Liver (tissue), 9 donors: ENCODE data around the gene SMYD3. TPM values are rescaled to one million over a fixed set of nuclear protein-coding genes. Genes with fewer than 3 reads are reported as not detected.

Source experiments
- DNase-seq: peaks from one replicate; pipeline ENCODE4 v3.0.0-alpha.2; 2017; ENCODE audit warnings: low spot score
- H3K27ac ChIP-seq, 2 donors: one replicate each; pipeline ENCODE4 v1.7.0; 2013; ENCODE audit warnings: inconsistent platforms in 2 of 2, low read length in 2 of 2, control low read depth in 1 of 2, low read depth in 1 of 2, mild to moderate bottlenecking in 1 of 2
- H3K27me3 ChIP-seq, 4 donors: one replicate each; pipeline versions ENCODE4 v1.6.1 to v1.7.0; 2013; ENCODE audit warnings: low read length in 3 of 4, inconsistent platforms in 1 of 4, mild to moderate bottlenecking in 1 of 4, moderate library complexity in 1 of 4; ENCODE audit not compliant: control insufficient read depth in 4 of 4, insufficient read depth in 4 of 4
- H3K36me3 ChIP-seq, 4 donors: one replicate each; pipeline versions ENCODE4 v1.6.1 to v1.7.0; 2013; ENCODE audit warnings: low read length in 3 of 4, mild to moderate bottlenecking in 3 of 4, low read depth in 1 of 4, moderate library complexity in 1 of 4; ENCODE audit not compliant: control insufficient read depth in 4 of 4, insufficient read depth in 3 of 4
- H3K4me1 ChIP-seq, 4 donors: one replicate each; pipeline versions ENCODE4 v1.6.1 to v1.7.0; 2013; ENCODE audit warnings: low read length in 3 of 4, mild to moderate bottlenecking in 3 of 4, moderate library complexity in 1 of 4; ENCODE audit not compliant: control insufficient read depth in 4 of 4, insufficient read depth in 4 of 4
- H3K4me3 ChIP-seq, 3 donors: one replicate each; pipeline versions ENCODE4 v1.6.1 to v1.7.0; 2013; ENCODE audit warnings: low read length in 3 of 3, control low read depth in 1 of 3, low read depth in 1 of 3, mild to moderate bottlenecking in 1 of 3
- H3K9ac ChIP-seq, 2 donors: one replicate each; pipeline ENCODE4 v1.7.0; 2013; ENCODE audit warnings: low read length in 2 of 2, mild to moderate bottlenecking in 2 of 2, moderate library complexity in 2 of 2, control low read depth in 1 of 2, low read depth in 1 of 2
- H3K9me3 ChIP-seq, 4 donors: one replicate each; pipeline versions ENCODE4 v1.6.1 to v1.7.0; 2013; ENCODE audit warnings: low read length in 3 of 4; ENCODE audit not compliant: control insufficient read depth in 4 of 4
- EGR1 ChIP-seq, 2 donors: IDR thresholded peaks; 2 replicates each; pipeline ENCODE4 v1.6.1; 2016 to 2018; ENCODE audit warnings: antibody characterized with exemption in 2 of 2, low read depth in 2 of 2
- FOXA1 ChIP-seq: IDR thresholded peaks from 2 replicates; pipeline ENCODE4 v1.6.1; 2016; ENCODE audit warnings: antibody characterized with exemption
- FOXA2 ChIP-seq: IDR thresholded peaks from 2 replicates; pipeline ENCODE4 v1.6.1; 2016; ENCODE audit warnings: antibody characterized with exemption
- HNF4A ChIP-seq, 2 donors: conservative IDR thresholded peaks; 2 replicates each; pipeline ENCODE4 v1.6.1; 2016; ENCODE audit warnings: antibody characterized with exemption in 2 of 2, mild to moderate bottlenecking in 2 of 2
- HNF4G ChIP-seq: IDR thresholded peaks from 2 replicates; pipeline ENCODE4 v1.6.1; 2016; ENCODE audit warnings: antibody characterized with exemption
- JUND ChIP-seq, 2 donors: IDR thresholded peaks; 2 replicates each; pipeline ENCODE4 v1.6.1; 2016; ENCODE audit warnings: antibody characterized with exemption in 2 of 2
- NR2F2 ChIP-seq: IDR thresholded peaks from 2 replicates; pipeline ENCODE4 v1.6.1; 2016; ENCODE audit warnings: antibody characterized with exemption
- RAD21 ChIP-seq, 2 donors: IDR thresholded peaks; 2 replicates each; pipeline ENCODE4 v1.6.1; 2016; ENCODE audit warnings: antibody characterized with exemption in 2 of 2, mild to moderate bottlenecking in 2 of 2
- RXRA ChIP-seq, 2 donors: IDR thresholded peaks; 2 replicates each; pipeline ENCODE4 v1.6.1; 2017 to 2018; ENCODE audit warnings: antibody characterized with exemption in 2 of 2, mild to moderate bottlenecking in 1 of 2
- SP1 ChIP-seq: IDR thresholded peaks from 2 replicates; pipeline ENCODE4 v1.6.1; 2018; ENCODE audit warnings: antibody characterized with exemption, mild to moderate bottlenecking
- TAF1 ChIP-seq: conservative IDR thresholded peaks from 2 replicates; pipeline ENCODE4 v1.6.1; 2016; ENCODE audit warnings: antibody characterized with exemption, mild to moderate bottlenecking
- YY1 ChIP-seq: IDR thresholded peaks from 2 replicates; pipeline ENCODE4 v1.6.1; 2016; ENCODE audit warnings: antibody characterized with exemption, mild to moderate bottlenecking
- WGBS: extraction: QIAGEN DNeasy Blood & Tissue Kit; methylation state at CpG from one replicate; pipeline ENCODE4 v1.1.7; 2013; 5-methylcytosine and 5-hydroxymethylcytosine counted together
- polyA plus RNA-seq, 2 donors: library from polyadenylated mRNA; stranded (reverse) in 1 of 2; unstranded in 1 of 2; fragments of 200-250 nt in 1 of 2; fragments of >200 nt in 1 of 2; fragmentation: Nextera tagmentation in 1 of 2; extraction: Ambion mirVana in 1 of 2; gene quantifications; one replicate each; pipeline versions ENCODE4 v1.2.1 to v1.2.3, GENCODE V29; 2013 to 2015
- total RNA-seq, 2 donors: library from RNA; depleted of rRNA; stranded (reverse); fragments of >200 nt; gene quantifications; one replicate each; pipeline ENCODE4 v1.2.3, GENCODE V29; 2014
- TF ChIP-seq, protein P1 (sequence below): IDR thresholded peaks from 2 replicates; pipeline ENCODE4 v1.6.1; 2016; ENCODE audit warnings: antibody characterized with exemption
- TF ChIP-seq, protein P2 (sequence below): IDR thresholded peaks from 2 replicates; pipeline ENCODE4 v1.6.1; 2016; ENCODE audit warnings: antibody characterized with exemption
- TF ChIP-seq, protein P3 (sequence below): IDR thresholded peaks from 2 replicates; pipeline ENCODE4 v1.6.1; 2016; ENCODE audit warnings: antibody characterized with exemption, mild to moderate bottlenecking
- donor health status: healthy.
- donor health status: healthy.
- donor health status: healthy.
- donor health status: healthy.
- donor health status: healthy.

Gene SMYD3
- total and polyA plus RNA-seq, 4 donors = 3.1 to 9.1 (median 8.0) TPM

DNA sequence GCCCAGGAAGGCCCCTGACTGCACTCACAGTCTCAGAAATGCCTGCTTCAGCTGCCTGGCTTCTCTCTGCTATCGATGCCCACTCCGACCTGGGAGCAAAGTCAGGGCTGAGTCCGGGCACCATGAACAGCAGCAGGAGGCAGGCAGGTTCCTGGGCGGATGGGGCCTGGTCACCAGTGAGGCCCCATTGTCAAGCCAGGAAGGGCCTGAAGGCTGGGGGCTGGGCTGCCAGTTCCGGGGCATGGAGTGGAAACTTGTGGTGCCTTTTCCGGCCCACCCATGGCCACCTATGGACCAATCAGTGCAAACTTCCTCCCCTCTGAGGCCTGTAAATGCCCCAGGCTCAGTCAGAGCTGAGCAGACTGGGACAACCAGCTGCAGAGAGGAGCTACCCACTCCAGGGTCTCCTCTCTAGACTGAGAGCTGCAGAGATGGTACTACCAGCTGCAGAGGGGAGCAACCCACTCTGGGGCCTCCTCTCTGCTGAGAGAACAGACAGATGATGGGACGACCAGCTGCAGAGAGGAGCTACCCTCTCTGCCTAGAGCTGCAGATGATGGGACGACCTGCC lies 286.5 kb downstream of the SMYD3 start:
- TF ChIP-seq, protein P1, sequence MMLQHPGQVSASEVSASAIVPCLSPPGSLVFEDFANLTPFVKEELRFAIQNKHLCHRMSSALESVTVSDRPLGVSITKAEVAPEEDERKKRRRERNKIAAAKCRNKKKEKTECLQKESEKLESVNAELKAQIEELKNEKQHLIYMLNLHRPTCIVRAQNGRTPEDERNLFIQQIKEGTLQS = no peak
- TF ChIP-seq HNF4A (conservative IDR thresholded peaks at IDR 0.05) = no peak
- no peak for TF ChIP-seq HNF4G
- TF ChIP-seq RAD21 (IDR thresholded peaks at IDR 0.05) = no peak
- TF ChIP-seq, protein P2, sequence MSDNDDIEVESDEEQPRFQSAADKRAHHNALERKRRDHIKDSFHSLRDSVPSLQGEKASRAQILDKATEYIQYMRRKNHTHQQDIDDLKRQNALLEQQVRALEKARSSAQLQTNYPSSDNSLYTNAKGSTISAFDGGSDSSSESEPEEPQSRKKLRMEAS = no peak
- TF ChIP-seq SP1 = no peak
- TF ChIP-seq FOXA2 = no peak
- TF ChIP-seq TAF1 = no peak
- TF ChIP-seq EGR1 (IDR thresholded peaks at IDR 0.05; ENCODE audit: low read depth in 2 of 2) = no peak
- no peak for TF ChIP-seq RXRA (IDR thresholded peaks at IDR 0.05)
- no peak for TF ChIP-seq NR2F2
- TF ChIP-seq YY1 = no peak
- TF ChIP-seq, protein P3, sequence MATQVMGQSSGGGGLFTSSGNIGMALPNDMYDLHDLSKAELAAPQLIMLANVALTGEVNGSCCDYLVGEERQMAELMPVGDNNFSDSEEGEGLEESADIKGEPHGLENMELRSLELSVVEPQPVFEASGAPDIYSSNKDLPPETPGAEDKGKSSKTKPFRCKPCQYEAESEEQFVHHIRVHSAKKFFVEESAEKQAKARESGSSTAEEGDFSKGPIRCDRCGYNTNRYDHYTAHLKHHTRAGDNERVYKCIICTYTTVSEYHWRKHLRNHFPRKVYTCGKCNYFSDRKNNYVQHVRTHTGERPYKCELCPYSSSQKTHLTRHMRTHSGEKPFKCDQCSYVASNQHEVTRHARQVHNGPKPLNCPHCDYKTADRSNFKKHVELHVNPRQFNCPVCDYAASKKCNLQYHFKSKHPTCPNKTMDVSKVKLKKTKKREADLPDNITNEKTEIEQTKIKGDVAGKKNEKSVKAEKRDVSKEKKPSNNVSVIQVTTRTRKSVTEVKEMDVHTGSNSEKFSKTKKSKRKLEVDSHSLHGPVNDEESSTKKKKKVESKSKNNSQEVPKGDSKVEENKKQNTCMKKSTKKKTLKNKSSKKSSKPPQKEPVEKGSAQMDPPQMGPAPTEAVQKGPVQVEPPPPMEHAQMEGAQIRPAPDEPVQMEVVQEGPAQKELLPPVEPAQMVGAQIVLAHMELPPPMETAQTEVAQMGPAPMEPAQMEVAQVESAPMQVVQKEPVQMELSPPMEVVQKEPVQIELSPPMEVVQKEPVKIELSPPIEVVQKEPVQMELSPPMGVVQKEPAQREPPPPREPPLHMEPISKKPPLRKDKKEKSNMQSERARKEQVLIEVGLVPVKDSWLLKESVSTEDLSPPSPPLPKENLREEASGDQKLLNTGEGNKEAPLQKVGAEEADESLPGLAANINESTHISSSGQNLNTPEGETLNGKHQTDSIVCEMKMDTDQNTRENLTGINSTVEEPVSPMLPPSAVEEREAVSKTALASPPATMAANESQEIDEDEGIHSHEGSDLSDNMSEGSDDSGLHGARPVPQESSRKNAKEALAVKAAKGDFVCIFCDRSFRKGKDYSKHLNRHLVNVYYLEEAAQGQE = no peak
- no peaks in the 10 kb centered on the region for H3K4me1 ChIP-seq
- H3K4me3 ChIP-seq = no peak overlapping the region
- H3K27ac ChIP-seq = no peak overlapping the region
- no peak overlapping the region for H3K9ac ChIP-seq
- 99% methylated on average over 8 of the region's 8 CpGs for WGBS
- DNase-seq = no peak
- peaks cover 0 to 1% (median 0%) of the 10 kb centered on the region in 4 donors for H3K36me3 ChIP-seq
- H3K27me3 ChIP-seq = no peaks in the 10 kb centered on the region
- H3K9me3 ChIP-seq = no peaks in the 10 kb centered on the region

DNA sequence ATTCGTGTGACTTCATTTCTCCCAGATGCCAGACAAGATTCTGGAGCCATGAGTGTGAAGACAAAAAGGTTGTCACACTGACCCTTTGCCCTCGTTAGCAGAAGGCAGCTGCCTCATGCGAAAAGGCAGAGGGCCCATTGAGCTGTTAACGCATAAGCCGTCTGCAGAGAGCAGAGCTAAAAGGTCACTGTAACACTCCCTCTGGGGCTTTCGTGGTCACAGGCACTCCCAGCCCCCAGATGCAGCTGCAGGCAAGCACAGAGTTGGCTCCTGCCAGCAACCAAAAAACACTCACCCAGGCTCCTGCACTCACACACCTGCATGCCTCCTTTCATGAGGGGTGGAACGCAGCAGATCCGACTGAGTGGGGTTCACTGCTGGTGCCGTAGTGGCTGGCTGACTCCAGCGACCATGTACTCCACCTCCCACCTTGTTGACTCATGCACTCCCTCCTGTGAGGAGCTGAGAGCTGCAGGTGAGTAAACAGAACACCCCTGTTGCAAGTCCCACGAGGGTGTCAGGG lies 287.5 kb downstream of the SMYD3 start:
- no peak for TF ChIP-seq RXRA (IDR thresholded peaks at IDR 0.05)
- no peak for TF ChIP-seq NR2F2
- TF ChIP-seq FOXA1 = no peak
- Histone ChIP-seq H3K9me3 (no peaks in the 10 kb centered on the region), H3K4me1 (no peaks in the 10 kb centered on the region), H3K4me3 (no peak overlapping the region), H3K27me3 (no peaks in the 10 kb centered on the region), H3K27ac (no peak overlapping the region), H3K9ac (no peak overlapping the region), H3K36me3 (no peaks in the 10 kb centered on the region)
- 72% methylated on average over 11 of the region's 11 CpGs for WGBS
- no peak for DNase-seq

DNA sequence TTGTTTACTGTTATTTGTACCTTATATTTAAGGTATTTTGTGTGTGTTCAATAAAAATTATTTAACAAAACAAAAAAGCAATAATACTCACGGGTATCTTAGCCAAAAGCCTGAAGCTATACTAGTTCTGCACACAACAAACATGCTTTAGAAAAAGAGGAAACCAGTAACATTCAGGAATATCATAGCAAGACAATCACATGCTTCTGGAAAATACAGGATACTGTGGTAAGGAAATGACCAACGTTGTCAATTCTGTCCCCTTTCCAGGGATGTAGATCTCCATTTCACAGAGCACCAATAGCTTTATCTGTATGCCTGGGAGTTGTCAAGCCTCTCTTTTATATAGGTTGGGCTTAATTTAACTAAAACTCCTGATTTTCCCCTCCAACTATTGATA lies 288.4 kb downstream of the SMYD3 start:
- Histone ChIP-seq H3K36me3 (no peaks in the 10 kb centered on the region), H3K4me1 (no peaks in the 10 kb centered on the region), H3K27me3 (no peaks in the 10 kb centered on the region), H3K9me3 (no peaks in the 10 kb centered on the region), H3K4me3 (no peak overlapping the region), H3K27ac (no peak overlapping the region), H3K9ac (no peak overlapping the region)
- 74% methylated on average over 2 of the region's 2 CpGs for WGBS
- no peak for DNase-seq
- TF ChIP-seq RAD21 (IDR thresholded peaks at IDR 0.05) (no peak), TAF1 (no peak), FOXA1 (no peak), NR2F2 (no peak), YY1 (no peak), SP1 (no peak), HNF4A (conservative IDR thresholded peaks at IDR 0.05) (no peak), JUND (IDR thresholded peaks at IDR 0.05) (no peak)
- TF ChIP-seq, protein P1 = no peak
- TF ChIP-seq, protein P3 = no peak
- TF ChIP-seq, protein P2 = no peak
